Pulmonary artery endothelial cell (primary cell): Measurements from ENCODE around the gene CENPB. TPM values are rescaled to one million over a fixed set of nuclear protein-coding genes. Genes with fewer than 3 reads are reported as not detected.
"Not testable (repeated sequence)": the region's sequence is repeated elsewhere in the genome, so short reads cannot be mapped to it uniquely, and the experiment has no call there.

ENCODE experiments used
- DNase-seq: peaks from one replicate; pipeline ENCODE4 v3.0.0-alpha.2; 2011; ENCODE audit warnings: low read depth, low spot score
- total RNA-seq: library from RNA; depleted of rRNA; stranded (reverse); fragments of >200 nt; gene quantifications from 2 replicates; pipeline ENCODE4 v1.2.3, GENCODE V29; 2014

Gene CENPB
- total RNA-seq: 99.0 and 118 TPM in 2 replicates

- DNase-seq: no peak
Measured at GRCh38 chr20:3786665-3787323, at the start of gene CENPB. Gene CENPB, minus strand, starts transcription at chr20:3786740. Its CDS starts 257 bp downstream, at chr20:3786483.

- no peak for DNase-seq
Measured at GRCh38 chr20:3836132-3836531, 49.6 kb upstream of the CENPB start.

- not testable (repeated sequence) for DNase-seq
Measured at GRCh38 chr20:3829891-3830290, 43.4 kb upstream of the CENPB start.

- DNase-seq: no peak
Measured at GRCh38 chr20:3828798-3829197, 42.3 kb upstream of the CENPB start.

GRCh38 chr20:3826420-3826819, 39.9 kb upstream of the CENPB start:
- no peak for DNase-seq

- no peak for DNase-seq
Measured at GRCh38 chr20:3825526-3825925, 39.0 kb upstream of the CENPB start.

GRCh38 chr20:3823881-3824280, 37.3 kb upstream of the CENPB start:
- DNase-seq: no peak

- no peak for DNase-seq
Measured at GRCh38 chr20:3821996-3822395, 35.5 kb upstream of the CENPB start.

- no peak for DNase-seq
Measured at GRCh38 chr20:3820901-3821727, 34.6 kb upstream of the CENPB start.

- peak; percentile 83 for DNase-seq
Measured at GRCh38 chr20:3820048-3820900, 33.7 kb upstream of the CENPB start, which contains the start of gene AP5S1. Gene AP5S1, plus strand, starts transcription at chr20:3820547. Its CDS starts 1,571 bp downstream, at chr20:3822118.

- no peak for DNase-seq
Measured at GRCh38 chr20:3819411-3820047, 33.0 kb upstream of the CENPB start.

GRCh38 chr20:3818155-3819151, 31.9 kb upstream of the CENPB start:
- no peak for DNase-seq

GRCh38 chr20:3815703-3816315, 29.3 kb upstream of the CENPB start:
- DNase-seq: no peak

GRCh38 chr20:3814928-3815495, 28.5 kb upstream of the CENPB start:
- no peak for DNase-seq

GRCh38 chr20:3813848-3814581, 27.5 kb upstream of the CENPB start:
- DNase-seq: no peak

GRCh38 chr20:3812975-3813847, 26.7 kb upstream of the CENPB start:
- DNase-seq: no peak

GRCh38 chr20:3812259-3812681, 25.7 kb upstream of the CENPB start:
- DNase-seq: no peak
